HK-2 (cell line): Measurements from ENCODE around the gene LCAT.
A peak's percentile ranks its signal among the peaks of the same experiment; 100 is the strongest.

ENCODE experiments used
- DNase-seq: peaks from one replicate; pipeline ENCODE4 v3.0.0-alpha.2; 2018; ENCODE audit not compliant: unreplicated experiment

LCAT gene

DNA sequence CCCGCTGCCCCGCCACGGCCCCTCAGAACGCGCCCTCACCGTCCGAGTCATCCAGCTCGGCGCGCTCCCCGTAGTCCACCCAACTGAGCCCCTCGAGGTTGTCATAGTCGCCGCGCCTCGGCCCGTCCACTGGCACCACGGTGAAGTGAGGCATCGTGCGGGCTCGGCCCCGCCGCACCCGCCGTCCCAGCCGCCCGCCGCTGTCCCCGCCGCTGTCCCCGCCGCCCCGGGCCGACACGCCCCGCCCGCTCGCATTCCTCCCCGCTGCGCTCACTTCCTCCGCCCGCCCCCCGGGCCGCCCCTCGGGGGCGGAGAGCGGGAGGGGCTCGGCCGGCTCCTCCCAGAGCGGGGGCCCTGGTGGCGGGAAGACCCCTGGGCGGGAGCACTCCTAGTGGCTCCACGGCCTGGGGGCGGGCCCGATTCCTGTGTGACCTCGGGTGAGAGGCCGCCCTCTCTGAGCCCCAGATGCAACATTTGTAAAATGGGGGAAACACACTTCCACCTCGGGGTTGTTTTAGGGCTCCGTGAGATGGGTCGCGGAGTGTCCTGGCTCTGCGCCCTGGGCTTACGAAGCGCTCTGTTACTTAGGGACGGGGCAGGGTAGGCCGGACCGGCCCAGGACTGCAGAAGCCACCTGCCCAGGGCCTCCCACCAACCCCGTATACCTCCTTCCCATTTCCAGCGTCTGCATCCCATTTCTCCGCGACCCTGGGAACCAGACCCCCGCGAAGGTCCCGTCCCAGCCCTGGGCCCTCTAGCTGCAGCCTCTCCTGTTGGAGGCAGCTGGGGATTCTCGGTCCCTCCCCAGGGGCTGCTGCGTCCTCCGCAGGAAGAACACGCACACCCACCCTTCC, 24.7 kb upstream of the LCAT start, which contains the start of gene SLC12A4:
SLC12A4 (minus strand) TSS at position 238 of the 854 bp plus-strand sequence; CDS start at position 154, 84 bp downstream.
- peak; percentile 84 for DNase-seq

DNA sequence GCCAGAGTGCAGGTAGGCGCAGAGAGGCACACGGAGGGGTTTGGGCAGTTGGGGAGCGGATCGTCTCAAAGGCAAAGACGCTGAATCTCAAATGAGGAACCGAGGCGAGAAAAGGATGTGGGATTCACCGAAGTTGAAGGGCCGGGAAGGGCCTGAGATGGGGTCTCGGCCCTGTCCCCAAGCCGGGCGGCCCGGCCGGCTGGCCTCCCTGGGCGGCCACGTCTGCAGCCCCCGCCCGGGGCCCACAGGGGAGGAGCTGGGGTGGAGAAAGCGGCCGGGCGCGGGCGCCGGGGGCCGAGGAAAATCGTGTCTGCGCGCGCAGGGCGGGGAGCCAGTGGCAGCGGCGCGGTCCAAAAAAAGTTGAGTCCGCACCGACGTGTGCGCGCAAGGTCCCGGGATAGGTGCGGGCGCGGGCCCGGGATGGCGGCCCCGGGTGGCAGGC, 24.1 kb upstream of the LCAT start:
- peak; percentile 45 for DNase-seq

DNA sequence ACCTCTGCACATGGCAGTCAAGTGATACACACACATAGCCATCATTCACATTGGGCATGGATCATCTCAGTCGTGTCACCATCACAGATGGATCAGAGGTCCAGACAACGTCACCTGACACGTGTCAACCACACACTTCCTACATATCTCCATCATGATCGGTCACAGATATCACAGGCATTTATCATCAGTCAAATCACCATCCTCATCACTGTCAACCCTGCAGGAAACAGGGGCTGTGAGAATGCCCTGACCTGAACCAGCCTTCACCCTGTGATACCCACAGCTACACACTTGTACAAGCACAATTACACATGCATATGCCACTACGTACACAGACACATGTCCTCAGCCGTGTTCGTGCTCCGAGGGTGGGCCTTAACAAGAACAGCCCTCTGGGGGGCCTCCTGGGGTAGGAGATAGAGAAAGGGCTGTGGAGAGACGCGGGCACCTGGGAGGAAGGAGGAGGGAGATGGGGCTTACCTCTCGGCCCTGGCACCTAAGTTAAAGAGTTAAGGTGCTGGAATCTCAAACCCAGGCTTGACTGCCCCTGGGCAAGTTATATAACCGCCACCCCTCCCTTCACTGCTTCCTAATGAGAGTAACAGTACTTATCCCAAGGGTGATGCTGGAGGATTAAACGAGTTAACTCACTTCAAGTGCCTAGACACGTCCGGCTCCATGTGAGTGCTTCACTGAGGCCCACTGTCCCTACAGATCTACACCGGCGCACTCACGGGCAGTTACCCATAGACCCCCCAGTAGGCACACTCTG, 23.4 kb upstream of the LCAT start:
- no peak for DNase-seq

DNA sequence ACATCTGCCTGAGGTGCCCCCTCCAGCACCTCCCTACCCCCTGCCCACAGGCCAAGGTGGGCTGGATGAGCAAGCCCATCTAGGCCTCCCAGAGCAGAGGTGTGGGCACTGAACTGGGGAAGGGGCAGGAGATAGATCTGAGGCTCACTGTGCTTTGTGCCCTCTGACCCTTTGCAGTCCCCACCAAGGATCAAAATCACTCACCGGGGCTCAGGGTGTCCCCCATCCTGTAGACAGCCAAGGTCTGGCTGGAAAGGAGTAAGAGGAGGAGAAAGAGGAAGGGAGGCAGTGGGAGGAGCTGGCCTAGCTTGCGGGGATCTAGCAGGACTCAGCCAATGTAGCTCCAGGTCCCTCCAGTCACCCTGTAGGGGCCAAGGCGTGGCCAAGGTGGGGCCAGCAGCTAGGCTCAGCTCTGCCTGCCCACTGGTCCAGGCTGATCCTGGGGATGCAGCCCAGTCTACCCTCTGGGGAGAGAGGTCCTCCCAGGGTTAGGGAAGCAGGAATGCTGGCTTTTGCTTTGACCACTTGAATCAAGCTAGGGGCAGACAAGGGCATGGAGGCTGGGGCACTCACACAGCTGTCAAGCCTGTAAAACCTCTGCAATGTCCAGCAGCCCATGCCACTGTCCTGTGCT, 22.7 kb upstream of the LCAT start:
- DNase-seq: no peak

DNA sequence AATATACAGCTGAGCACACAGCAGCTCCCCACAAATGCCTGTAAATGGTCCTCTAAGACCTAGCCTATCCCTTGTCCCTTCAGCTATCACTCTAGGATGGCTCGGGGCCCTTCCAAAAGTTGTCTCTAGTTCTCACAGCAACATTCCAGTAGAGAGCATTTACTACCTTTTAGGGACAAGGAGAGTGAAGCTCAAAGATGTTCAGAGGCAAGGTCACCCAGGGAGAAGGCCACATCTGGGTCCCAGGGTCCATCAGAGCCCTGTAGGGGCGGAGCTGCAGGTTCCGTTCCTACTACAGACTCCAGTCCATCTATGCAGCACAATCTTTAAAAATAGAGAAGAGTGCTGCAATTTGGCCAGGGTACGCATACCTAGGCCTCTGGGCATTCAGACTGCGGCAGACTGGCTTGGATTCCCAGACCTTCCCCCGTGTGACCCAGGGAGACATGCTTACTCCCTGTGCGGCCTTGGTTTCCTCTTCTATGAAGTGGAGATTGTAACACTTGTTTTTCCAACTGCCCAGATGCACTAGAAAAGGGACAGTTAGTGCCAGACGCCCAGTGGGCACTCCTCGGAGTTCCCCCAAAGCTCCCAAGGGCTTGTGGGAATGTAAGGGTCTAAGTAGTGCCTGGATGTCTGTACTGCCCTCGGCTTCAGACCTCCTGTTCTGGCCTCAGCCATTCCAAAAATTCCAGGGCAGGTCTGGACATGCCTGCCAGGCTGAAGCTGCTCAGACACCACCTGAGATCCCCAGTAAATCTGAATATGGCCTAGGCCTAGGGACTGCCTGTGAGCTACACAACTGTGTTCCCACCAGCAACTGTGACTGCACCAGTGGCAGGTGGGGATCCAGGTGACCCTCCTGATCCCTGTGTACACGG, 22.0 kb upstream of the LCAT start:
- DNase-seq: no peak

DNA sequence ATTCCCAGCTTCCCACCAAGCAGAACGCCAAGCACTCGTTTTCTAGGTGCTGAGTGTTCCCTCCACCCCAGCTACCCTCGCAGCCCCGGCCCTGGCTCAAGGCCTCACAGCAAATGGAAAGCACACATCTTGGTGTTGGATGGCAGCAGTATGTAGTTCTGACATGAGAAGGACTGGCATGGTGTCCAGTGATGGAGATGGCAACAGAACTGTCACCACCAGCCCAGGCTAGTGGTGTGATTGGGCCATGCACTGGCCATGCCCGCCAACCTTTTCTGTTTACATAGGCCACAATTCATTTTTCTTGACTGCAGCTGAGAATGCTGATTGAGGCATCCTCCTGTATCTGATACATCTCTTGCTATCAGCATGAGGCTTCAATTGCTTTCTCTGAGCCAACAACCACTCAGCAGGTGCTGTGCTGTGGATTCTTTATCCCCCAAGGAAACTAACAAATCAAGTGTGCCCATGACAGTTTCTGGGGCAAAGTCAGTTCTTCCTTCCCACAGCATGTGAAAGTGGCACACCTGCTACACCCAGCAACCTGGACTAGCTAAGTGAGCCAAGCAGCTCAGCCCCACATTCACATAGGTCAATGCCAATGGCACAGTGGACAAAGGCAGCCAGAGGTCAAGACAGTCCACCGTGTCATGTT, 20.7 kb upstream of the LCAT start:
- no peak for DNase-seq

DNA sequence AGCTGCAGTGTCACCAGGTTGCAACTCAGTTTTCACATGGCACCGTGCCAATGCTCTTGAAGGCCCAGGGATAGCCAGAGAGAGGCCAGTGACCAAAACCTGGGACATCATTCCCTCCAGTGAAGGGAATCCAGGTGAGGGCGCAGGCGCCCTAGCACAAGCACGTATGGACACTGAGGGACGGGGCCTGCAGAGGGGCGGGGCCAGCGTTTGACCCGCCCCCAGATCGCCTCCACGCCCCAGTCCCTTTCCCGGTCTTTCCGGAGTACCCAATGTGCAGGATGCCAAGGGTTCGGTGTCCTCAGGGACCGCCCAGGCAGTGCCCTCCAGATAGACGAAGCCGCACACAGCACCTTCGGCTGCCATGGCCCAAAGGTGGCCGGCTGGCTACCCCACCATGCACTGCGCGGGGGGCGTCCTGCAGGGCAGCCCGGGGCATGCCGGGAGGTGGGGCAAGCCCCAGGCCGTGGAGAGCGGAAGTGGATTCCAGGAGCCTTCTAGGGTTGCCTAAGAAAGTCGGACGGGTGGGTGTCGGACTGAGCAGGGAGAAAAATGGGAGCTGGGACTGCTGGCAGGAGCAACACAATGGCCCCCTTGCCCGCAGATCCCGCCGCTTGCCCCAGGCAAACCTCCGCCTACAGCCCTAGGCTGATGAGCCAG, 19.9 kb upstream of the LCAT start:
- no peak for DNase-seq

DNA sequence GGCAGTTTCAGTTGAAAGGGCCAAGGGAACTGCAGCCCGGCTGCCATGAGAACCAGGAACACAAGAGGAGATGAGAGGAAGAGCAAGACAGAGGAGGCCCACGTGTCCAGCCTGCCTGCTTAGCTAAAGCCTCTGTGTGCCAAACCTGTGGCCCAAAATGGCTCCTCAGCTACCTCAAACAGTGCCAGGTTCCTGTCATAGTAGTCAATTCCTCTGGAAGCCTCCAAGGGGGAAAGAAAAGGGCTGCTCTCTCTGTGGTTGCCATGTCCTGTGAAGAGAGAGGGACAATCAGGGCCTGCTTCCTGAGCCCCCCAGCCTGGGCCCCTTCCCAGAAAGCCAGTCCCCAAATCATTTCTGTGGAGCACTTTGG, 19.4 kb upstream of the LCAT start:
- no peak for DNase-seq

DNA sequence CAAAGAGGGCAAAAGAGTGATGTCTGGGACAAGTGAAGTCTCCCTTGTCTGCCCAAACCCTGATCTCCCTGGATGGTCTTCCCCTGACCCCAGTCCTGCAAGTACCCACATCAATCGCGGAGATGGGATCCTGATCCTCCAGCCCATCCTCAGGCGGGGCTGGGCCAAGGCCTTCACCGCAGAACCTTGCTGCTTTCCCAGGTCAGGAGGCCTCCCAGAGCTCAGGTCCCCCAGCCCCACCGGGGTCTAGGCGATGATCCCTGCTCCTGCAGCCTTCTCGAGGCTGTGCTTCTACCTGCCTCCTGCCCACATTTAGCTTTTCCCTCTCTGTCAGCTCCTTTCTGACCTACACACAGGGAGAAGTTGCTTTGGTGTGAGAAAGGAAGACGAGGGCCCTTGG, 18.2 kb upstream of the LCAT start:
- no peak for DNase-seq

DNA sequence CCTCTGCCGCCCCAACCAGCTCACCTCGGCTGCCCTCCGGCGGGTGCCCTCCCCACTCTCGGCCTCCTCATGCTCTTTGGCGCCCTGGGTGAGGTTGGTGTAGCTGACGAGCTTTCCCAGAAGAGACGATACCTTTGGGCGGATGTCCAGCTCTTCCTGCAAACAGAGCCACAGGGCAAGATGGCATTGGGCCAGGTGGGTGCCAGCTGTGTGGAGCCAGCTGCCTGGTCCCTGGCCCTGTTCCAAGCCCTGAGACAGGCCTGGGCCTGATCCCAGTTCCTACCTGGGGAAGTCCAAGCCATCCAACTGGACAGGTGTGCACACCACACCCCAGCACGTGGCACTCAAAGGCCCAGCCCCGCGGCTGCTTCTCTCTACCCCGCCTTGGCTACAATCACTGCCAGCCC, 17.6 kb upstream of the LCAT start:
- DNase-seq: no peak

DNA sequence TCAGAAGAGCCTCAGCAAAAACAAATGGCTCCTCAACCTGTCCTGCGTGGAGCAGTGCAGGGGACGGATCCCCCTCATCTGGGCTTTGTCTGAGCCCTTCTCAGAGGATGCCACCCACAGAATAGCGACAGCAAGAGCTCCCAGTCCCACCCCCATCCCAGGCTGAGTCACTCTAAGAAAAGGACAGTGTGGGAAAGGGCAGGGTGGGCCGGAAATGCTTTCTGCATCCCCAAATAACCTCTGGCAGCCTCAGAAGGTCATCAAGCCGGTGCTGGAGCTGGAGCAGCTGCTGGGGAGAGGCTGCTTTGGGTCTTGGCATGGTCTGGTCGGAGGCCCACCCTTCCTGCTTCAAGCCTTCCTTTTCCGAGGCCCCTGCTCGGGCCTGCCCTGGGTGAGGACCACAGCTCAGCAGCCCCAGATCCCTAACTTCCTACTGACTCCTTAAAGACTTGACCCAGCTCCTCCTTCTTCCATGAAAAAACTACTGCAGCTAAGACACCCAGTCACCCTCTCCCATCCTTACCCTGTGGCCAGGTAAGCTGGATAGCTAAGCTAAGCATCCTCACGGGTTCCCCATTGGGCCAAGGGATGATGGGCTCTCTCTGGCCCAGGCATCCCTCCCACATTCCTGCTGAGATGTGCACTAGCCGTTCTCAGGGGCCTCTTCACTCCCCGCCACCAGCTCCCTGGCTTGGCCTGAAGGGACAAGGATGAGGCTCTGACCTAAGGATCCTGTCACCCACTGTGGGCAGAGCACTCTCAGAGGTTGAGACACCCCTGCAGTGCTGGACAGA, 15.8 kb upstream of the LCAT start:
- DNase-seq: no peak

DNA sequence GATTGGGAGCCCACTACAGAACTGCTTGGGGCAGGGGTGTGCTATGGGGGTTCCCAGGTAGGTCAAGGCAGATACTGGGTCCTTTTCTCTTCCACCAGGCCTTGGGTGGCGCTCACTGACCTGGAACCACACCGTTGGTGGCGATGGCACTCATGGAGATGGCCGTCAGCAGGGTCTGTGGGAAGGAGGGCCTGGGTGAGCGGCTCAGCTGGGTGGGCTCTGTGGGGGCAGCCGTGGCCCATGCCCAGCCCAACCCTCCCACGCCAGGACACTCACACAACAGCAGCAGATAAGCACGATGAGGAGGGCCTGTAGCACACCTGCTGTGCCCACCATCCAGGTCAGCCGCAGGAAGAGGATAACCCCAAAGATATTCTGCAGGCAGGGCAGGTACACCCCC, 13.7 kb upstream of the LCAT start:
- no peak for DNase-seq

DNA sequence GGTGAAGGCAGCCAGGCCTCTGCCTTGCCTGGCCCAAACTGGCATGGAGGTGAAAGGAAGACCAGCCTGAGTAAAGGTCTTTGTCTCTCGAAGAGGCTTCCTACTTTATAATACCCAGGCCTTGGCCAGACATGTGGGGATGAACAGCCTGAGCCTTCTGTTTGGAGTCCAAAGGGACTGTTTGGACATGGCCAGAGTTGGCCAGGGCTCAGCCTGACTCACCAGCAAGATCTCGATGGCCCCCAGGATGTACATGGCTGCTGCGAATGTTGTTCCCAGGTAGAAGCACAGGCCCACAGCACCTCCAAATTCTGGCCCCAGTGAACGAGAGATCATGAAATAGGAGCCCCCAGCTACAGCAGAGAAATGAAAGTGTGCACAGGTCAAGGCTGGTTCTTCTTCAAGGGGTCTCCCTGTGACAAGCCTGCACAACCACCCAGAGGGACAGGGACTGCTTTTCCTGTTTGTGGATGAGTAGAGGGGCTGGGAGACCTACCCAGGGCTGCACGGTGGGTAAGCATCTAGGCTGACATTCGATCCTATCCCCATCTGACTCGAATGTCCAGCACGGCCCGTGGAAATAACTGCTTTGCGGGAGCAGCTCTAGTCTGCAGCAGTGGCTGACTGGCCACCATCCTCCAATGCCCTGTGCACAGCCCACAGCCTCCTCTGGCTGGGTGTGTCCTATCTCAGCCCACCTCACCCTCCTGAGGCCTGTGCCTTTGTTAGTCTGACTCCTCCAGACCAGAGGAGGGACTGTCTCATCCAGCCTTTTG, 10.7 kb upstream of the LCAT start:
- DNase-seq: no peak

DNA sequence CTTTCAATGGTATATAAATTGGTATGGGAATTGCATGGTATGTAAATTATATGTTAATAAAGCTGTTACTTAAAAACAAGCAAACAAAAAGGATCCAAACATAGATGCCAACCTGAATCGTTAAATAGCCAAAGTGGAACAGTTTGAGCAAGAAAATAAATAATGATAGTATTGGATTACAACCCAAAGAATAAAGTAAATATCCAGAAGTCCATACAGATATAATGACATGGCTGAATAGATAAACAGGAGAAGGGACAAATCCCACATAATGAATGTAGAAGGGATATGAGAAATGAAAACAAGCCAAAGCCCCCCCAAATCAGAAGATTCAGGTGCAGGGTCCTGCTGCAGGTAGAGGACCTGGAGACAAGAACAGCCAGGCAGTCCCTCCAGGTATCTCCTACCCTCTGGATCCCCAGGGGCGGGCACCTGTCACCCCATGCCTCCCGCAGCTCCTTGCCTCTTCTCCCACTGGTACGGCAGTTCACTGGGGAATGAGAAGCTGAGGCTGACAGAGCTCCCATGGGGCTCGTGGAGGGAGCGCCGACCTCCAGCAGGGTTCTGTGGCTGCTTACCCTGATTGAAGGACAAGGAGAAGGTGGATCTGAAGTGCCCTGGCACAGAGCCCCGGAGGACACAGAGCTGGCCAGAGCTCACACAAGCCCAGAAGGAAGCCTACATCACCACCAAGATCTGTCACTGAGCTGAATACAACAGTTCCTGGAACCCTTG, 9.9 kb upstream of the LCAT start:
- DNase-seq: no peak

DNA sequence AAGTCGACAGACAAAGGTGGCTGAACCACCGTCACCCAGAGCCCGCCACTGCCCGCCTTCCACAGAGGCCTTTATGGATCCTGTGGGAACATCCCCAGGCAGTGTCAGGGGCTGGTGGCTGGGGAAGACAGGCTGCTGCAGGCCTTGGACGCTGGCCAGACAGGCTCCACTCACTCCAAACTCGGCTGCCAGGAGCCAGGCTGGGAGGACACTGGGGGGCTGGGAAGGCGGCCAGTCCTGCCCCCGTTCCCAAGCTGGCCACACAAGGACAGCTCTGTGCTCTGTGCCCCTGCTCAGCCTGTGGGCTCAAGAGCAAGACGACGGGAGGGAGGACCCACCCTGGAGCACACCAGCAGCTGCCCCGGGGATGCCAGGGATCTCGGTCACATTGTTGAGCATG, 7.6 kb upstream of the LCAT start:
- no peak for DNase-seq

DNA sequence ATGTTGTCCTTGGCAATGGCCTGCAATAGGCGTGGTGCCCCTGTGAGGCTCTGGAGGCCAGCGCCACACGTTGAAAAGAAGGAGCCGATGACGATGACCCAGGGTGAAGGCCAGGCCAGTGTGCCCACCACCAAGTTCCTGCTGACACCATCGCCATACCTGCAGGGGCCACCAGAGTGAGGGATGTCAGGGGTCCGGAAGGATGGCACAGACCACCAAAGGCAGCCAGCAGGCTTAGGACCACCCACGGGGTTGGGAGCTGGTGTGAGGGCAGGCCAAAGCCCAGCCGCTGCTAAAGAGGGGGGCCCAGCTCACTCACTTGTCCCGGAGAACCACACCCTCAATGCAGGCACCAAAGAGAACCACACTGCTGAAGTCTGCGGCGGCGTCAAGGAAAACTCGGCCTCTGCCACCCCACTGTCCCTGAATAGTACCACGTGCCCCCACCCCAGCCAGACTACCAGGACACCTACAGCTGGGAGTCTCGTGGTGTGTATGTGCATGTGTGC, 6.5 kb upstream of the LCAT start:
- DNase-seq: no peak

DNA sequence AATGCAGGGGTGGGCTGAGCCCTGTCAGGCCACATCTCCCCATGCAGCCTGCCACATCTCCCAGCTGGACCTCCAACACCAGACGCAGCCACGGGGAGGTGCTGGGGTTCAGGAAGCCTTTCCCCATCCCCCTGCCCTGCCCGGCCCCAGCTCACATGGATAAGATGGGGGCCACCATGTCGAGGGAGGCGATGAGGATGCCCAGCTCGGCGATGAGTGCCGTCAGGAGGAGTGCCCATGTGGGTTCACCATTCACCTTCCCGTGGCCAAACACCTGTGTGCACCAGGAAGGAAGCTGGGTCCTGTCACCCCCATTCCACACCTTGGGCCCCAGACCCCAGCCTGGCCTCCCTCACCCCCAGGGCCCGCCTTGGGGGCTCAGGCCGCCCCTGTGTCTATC, 5.7 kb upstream of the LCAT start:
- DNase-seq: no peak

DNA sequence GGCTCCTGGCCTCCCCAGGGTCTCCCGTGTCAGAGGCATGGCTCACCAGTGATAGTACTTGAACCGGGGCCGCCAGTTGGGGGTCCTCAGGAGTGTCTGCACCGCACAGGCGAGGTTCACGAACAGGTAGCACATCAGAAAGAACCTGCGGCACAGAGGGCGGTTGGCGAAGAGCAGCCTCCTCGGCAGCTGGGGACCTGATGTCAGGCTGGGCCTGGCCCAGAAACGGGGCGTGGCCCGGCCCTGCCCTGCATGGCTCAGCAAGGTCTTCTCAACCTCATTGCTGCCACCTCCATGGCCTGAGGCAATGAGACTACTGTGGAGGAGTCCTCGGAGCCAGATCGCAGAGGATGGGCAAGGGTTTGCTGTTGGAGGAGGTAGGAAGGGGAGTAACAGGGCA, 4.1 kb upstream of the LCAT start:
- DNase-seq: no peak
